Activated naive CD4-positive, alpha-beta T cell treated with anti-CD3 and anti-CD28 coated beads, Interleukin-2, amount 50 U/mL, for 16 hours (primary cell): ENCODE measurements around the gene CDKN1B.
A peak's percentile ranks its signal among the peaks of the same experiment; 100 is the strongest.
"Not testable (repeated sequence)": the region's sequence is repeated elsewhere in the genome, so short reads cannot be mapped to it uniquely, and the experiment has no call there.

Source experiments
- DNase-seq: peaks from one replicate; pipeline ENCODE4 v3.0.0-alpha.2; 2020

Gene CDKN1B

GRCh38 chr12:12725086-12725955, 8.2 kb downstream of the CDKN1B start:
- DNase-seq, result peak; percentile 91

GRCh38 chr12:12725956-12726554, 8.9 kb downstream of the CDKN1B start:
- no peak for DNase-seq

- no peak for DNase-seq
These were observed 9.5 kb downstream of the CDKN1B start for GRCh38 chr12:12726555-12727093.

GRCh38 chr12:12731178-12731577, 14.0 kb downstream of the CDKN1B start:
- no peak for DNase-seq

GRCh38 chr12:12731785-12732184, 14.6 kb downstream of the CDKN1B start:
- DNase-seq, result no peak

GRCh38 chr12:12733118-12733517, 15.9 kb downstream of the CDKN1B start:
- DNase-seq, result no peak

- no peak for DNase-seq
These were observed 16.9 kb downstream of the CDKN1B start for GRCh38 chr12:12734054-12734453.

GRCh38 chr12:12734561-12735071, 17.4 kb downstream of the CDKN1B start:
- DNase-seq, result no peak

GRCh38 chr12:12735301-12735700, 18.1 kb downstream of the CDKN1B start:
- no peak for DNase-seq

- peak; percentile 24 for DNase-seq
These were observed 19.9 kb downstream of the CDKN1B start for GRCh38 chr12:12736759-12737676.

GRCh38 chr12:12738152-12738551, 21.0 kb downstream of the CDKN1B start:
- DNase-seq, result not testable (repeated sequence)

- no peak for DNase-seq
These were observed 24.5 kb downstream of the CDKN1B start for GRCh38 chr12:12741660-12742059.

GRCh38 chr12:12744546-12745305, 27.6 kb downstream of the CDKN1B start:
- no peak for DNase-seq

GRCh38 chr12:12745576-12746211, 28.5 kb downstream of the CDKN1B start:
- DNase-seq, result no peak

- no peak for DNase-seq
These were observed 30.1 kb downstream of the CDKN1B start for GRCh38 chr12:12747278-12747677.

- no peak for DNase-seq
These were observed 30.9 kb downstream of the CDKN1B start for GRCh38 chr12:12748044-12748443.

GRCh38 chr12:12749433-12749832, 32.3 kb downstream of the CDKN1B start:
- no peak for DNase-seq

GRCh38 chr12:12755923-12756322, 38.8 kb downstream of the CDKN1B start:
- no peak for DNase-seq

GRCh38 chr12:12757121-12757520, 40.0 kb downstream of the CDKN1B start:
- DNase-seq, result no peak

GRCh38 chr12:12759234-12759915, 42.2 kb downstream of the CDKN1B start:
- no peak for DNase-seq

- DNase-seq, result no peak
These were observed 47.7 kb downstream of the CDKN1B start for GRCh38 chr12:12764824-12765223.
